HEK293 (cell line): ENCODE results near the gene SPTBN1.

Experiments used
- CTCF ChIA-PET: fragments of 350-600 bp; formaldehyde crosslinking; extraction: SDS; loops from one replicate; lab custom pipeline; 2021; ENCODE audit warnings: antibody characterized with exemption; lab: Yijun Ruan, JAX
- POLR2A ChIA-PET: fragments of 300-600 bp; formaldehyde crosslinking; extraction: SDS; loops from one replicate; lab custom pipeline; 2020; ENCODE audit warnings: antibody characterized with exemption, inconsistent platforms; lab: Yijun Ruan, JAX
- H3K27ac ChIP-seq: fragments of 200-500 bp; sonication (Bioruptor generic); 2 replicates; pipeline ENCODE4 v1.5.1; 2014; ENCODE audit warnings: low read depth, low read length, control low read depth, inconsistent platforms; ENCODE audit errors: extremely low read depth
- H3K36me3 ChIP-seq, 2 experiments: fragments of 200-500 bp in 1 of 2; sonication (Bioruptor generic) in 1 of 2; 1 replicate in 1 of 2; 2 replicates in 1 of 2; pipeline ENCODE4 v1.5.1; 2014 to 2017; ENCODE audit warnings: inconsistent platforms in 2 of 2, low read length in 2 of 2; ENCODE audit not compliant: control insufficient read depth in 2 of 2, insufficient read depth in 1 of 2
- H3K4me1 ChIP-seq: fragments of 200-500 bp; sonication (Bioruptor generic); 2 replicates; pipeline ENCODE4 v1.5.1; 2014; ENCODE audit warnings: mild to moderate bottlenecking, low read length, inconsistent platforms; ENCODE audit not compliant: control insufficient read depth, insufficient read depth
- H3K4me3 ChIP-seq: 2 replicates; pipeline ENCODE4 v1.5.1; 2011; ENCODE audit warnings: low read depth, mild to moderate bottlenecking, control low read depth, low read length, moderate library complexity
- H3K9me3 ChIP-seq: fragments of 200-500 bp; sonication (Bioruptor generic); 2 replicates; pipeline ENCODE4 v1.5.1; 2014; ENCODE audit warnings: low read depth, low read length, inconsistent platforms; ENCODE audit not compliant: control insufficient read depth, insufficient read depth
- KLF1 ChIP-seq: fragments of 450-650 bp; formaldehyde crosslinking; IDR thresholded peaks from 2 replicates; pipeline ENCODE4 v1.5.1; 2016; ENCODE audit warnings: missing biosample characterization, missing genetic modification characterization
- MZF1 ChIP-seq: fragments of 450-650 bp; formaldehyde crosslinking; IDR thresholded peaks from 2 replicates; pipeline ENCODE4 v1.5.1; 2017; ENCODE audit warnings: missing biosample characterization, missing genetic modification characterization, borderline replicate concordance
- RBAK ChIP-seq: fragments of 450-650 bp; formaldehyde crosslinking; IDR thresholded peaks from 2 replicates; pipeline ENCODE4 v1.5.1; 2016; ENCODE audit warnings: missing biosample characterization, missing genetic modification characterization
- TCF7L2 ChIP-seq: IDR thresholded peaks from 2 replicates; pipeline ENCODE4 v1.6.1; 2011; ENCODE audit warnings: low read depth, mild to moderate bottlenecking, inconsistent platforms, low read length, moderate library complexity, borderline replicate concordance
- ZBTB1 ChIP-seq: fragments of 450-650 bp; formaldehyde crosslinking; IDR thresholded peaks from 2 replicates; pipeline ENCODE4 v1.5.1; 2016; ENCODE audit warnings: missing biosample characterization, missing genetic modification characterization
- ZBTB48 ChIP-seq: fragments of 450-650 bp; formaldehyde crosslinking; IDR thresholded peaks from 2 replicates; pipeline ENCODE4 v1.5.1; 2016; ENCODE audit warnings: missing biosample characterization, missing genetic modification characterization
- ZNF248 ChIP-seq: fragments of 450-650 bp; formaldehyde crosslinking; IDR thresholded peaks from 2 replicates; pipeline ENCODE4 v1.5.1; 2017; ENCODE audit warnings: missing biosample characterization, missing genetic modification characterization
- ZNF518A ChIP-seq: fragments of 450-650 bp; formaldehyde crosslinking; conservative IDR thresholded peaks from 2 replicates; pipeline ENCODE4 v1.5.1; 2016; ENCODE audit warnings: low read depth, missing biosample characterization, missing genetic modification characterization
- ZNF623 ChIP-seq: fragments of 450-650 bp; formaldehyde crosslinking; IDR thresholded peaks from 2 replicates; pipeline ENCODE4 v1.5.1; 2016; ENCODE audit warnings: missing biosample characterization, missing genetic modification characterization
- ZNF624 ChIP-seq: fragments of 450-650 bp; formaldehyde crosslinking; IDR thresholded peaks from 2 replicates; pipeline ENCODE4 v1.5.1; 2017; ENCODE audit warnings: missing biosample characterization, missing genetic modification characterization
- ZNF777 ChIP-seq: fragments of 450-650 bp; formaldehyde crosslinking; IDR thresholded peaks from 2 replicates; pipeline ENCODE4 v1.5.1; 2017; ENCODE audit warnings: missing biosample characterization, missing genetic modification characterization, borderline replicate concordance
- ZSCAN30 ChIP-seq: fragments of 450-650 bp; IDR thresholded peaks from 2 replicates; pipeline ENCODE4 v1.5.1; 2018; ENCODE audit warnings: missing biosample characterization, mild to moderate bottlenecking, missing genetic modification characterization, moderate library complexity
- TF ChIP-seq, protein P1 (sequence below): fragments of 450-650 bp; formaldehyde crosslinking; IDR thresholded peaks from 2 replicates; pipeline ENCODE4 v1.5.1; 2016; ENCODE audit warnings: missing biosample characterization, missing genetic modification characterization, borderline replicate concordance
- TF ChIP-seq, protein P2 (sequence below): fragments of 450-650 bp; formaldehyde crosslinking; IDR thresholded peaks from 2 replicates; pipeline ENCODE4 v1.5.1; 2016; ENCODE audit warnings: missing biosample characterization, missing genetic modification characterization

The SPTBN1 gene

GRCh38 chr2:54677476-54678265, 221.5 kb downstream of the SPTBN1 start (continued):
- TF ChIP-seq ZNF518A (tag by site-specific recombination) (no peak), ZBTB48 (tag by site-specific recombination) (no peak)

DNA sequence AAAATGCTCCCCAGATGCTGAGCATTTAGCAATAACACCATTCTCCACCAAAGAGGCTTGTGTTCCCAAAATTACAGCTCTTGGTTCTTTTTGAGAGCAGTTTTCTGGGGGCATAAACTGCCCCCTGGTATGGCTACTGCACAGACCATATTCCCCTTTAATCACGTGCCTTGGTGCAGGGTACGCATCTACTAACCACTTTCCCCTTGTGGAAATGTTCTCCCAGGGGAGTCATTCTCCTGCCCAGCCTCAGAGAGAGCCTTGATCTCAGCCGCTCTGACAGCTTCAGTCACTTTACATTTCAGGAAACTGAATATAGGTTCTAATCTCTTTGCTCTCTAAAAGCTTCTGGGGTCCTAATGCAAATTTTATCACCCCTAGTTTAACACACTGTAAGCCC, 222.6 kb downstream of the SPTBN1 start:
- POLR2A ChIA-PET: no interaction called here
- no peaks in the 10 kb centered on the region for H3K4me1 ChIP-seq
- TF ChIP-seq MZF1 (tag by site-specific recombination): peak; percentile 59; the same call in 1 of the 2 replicates
- TF ChIP-seq TCF7L2: peak; percentile 23; the same call in 1 of the 2 replicates
- TF ChIP-seq ZNF777: no peak
- H3K36me3 ChIP-seq: no peaks in the 10 kb centered on the region
- no peak overlapping the region for H3K27ac ChIP-seq
- H3K4me3 ChIP-seq: no peak overlapping the region
- CTCF ChIA-PET: interaction anchor here (0.7 to 6.0 kb wide), 2 partner anchors 14 to 264 kb away, joined by 3 to 39 read pairs; no protein-coding TSS in a partner anchor
- H3K9me3 ChIP-seq: no peaks in the 10 kb centered on the region

DNA sequence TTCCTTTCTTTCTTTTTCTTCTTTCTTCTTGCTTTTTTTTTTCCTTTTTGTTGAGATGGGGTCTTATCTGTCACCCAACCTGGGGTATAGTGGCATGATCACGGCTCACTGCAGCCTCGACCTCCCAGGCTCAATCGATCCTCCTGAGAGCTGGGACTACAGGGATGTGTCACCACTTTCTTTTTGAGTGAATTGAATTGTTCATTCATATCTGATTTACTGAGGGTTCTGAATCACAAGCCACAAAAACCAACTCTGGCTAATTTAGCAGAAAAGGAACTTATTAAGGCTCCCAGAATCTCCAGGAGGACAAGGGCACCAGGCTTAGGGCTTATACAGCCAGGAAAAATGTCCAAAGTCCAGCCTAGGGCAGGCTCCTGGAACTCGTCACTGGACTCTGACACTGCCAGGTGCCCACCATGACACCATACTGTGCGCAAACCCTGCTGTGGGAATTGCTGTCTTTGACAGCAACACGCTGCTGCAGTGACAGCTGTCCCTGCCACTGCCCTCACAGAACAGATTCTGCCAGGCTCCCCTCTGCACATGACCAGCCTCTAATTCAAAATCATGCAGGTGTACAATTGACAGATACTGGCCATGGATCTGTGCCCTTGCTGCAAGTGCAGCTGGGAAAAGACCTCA, 224.4 kb downstream of the SPTBN1 start:
- no peaks in the 10 kb centered on the region for H3K36me3 ChIP-seq
- H3K4me1 ChIP-seq: no peaks in the 10 kb centered on the region
- CTCF ChIA-PET: interaction anchor here (0.6 to 4.3 kb wide), 6 partner anchors 11 to 1053 kb away, joined by 3 to 18 read pairs (median 5); no protein-coding TSS in a partner anchor
- TF ChIP-seq ZNF624 (tag by site-specific recombination): no peak
- TF ChIP-seq ZNF623: no peak
- no peak for TF ChIP-seq KLF1
- TF ChIP-seq ZNF248 (tag by site-specific recombination): no peak
- TF ChIP-seq, all 188 proteins: peak for 0
- Histone ChIP-seq H3K27ac (no peak overlapping the region), H3K9me3 (no peaks in the 10 kb centered on the region), H3K4me3 (no peak overlapping the region)
- POLR2A ChIA-PET: interaction anchor here (0.6 kb wide), 1 partner anchor 641 kb away, joined by 4 read pairs; no protein-coding TSS in a partner anchor

- POLR2A ChIA-PET: no interaction called here
- Histone ChIP-seq H3K4me3 (no peak overlapping the region), H3K4me1 (no peaks in the 10 kb centered on the region), H3K9me3 (no peaks in the 10 kb centered on the region), H3K27ac (no peak overlapping the region), H3K36me3 (no peaks in the 10 kb centered on the region)
- CTCF ChIA-PET: interaction anchor here (1.6 to 4.3 kb wide), 2 partner anchors 16 to 23 kb away, joined by 6 to 18 read pairs; no protein-coding TSS in a partner anchor
- TF ChIP-seq ZBTB1 (tag by site-specific recombination): no peak
- TF ChIP-seq, protein P1, sequence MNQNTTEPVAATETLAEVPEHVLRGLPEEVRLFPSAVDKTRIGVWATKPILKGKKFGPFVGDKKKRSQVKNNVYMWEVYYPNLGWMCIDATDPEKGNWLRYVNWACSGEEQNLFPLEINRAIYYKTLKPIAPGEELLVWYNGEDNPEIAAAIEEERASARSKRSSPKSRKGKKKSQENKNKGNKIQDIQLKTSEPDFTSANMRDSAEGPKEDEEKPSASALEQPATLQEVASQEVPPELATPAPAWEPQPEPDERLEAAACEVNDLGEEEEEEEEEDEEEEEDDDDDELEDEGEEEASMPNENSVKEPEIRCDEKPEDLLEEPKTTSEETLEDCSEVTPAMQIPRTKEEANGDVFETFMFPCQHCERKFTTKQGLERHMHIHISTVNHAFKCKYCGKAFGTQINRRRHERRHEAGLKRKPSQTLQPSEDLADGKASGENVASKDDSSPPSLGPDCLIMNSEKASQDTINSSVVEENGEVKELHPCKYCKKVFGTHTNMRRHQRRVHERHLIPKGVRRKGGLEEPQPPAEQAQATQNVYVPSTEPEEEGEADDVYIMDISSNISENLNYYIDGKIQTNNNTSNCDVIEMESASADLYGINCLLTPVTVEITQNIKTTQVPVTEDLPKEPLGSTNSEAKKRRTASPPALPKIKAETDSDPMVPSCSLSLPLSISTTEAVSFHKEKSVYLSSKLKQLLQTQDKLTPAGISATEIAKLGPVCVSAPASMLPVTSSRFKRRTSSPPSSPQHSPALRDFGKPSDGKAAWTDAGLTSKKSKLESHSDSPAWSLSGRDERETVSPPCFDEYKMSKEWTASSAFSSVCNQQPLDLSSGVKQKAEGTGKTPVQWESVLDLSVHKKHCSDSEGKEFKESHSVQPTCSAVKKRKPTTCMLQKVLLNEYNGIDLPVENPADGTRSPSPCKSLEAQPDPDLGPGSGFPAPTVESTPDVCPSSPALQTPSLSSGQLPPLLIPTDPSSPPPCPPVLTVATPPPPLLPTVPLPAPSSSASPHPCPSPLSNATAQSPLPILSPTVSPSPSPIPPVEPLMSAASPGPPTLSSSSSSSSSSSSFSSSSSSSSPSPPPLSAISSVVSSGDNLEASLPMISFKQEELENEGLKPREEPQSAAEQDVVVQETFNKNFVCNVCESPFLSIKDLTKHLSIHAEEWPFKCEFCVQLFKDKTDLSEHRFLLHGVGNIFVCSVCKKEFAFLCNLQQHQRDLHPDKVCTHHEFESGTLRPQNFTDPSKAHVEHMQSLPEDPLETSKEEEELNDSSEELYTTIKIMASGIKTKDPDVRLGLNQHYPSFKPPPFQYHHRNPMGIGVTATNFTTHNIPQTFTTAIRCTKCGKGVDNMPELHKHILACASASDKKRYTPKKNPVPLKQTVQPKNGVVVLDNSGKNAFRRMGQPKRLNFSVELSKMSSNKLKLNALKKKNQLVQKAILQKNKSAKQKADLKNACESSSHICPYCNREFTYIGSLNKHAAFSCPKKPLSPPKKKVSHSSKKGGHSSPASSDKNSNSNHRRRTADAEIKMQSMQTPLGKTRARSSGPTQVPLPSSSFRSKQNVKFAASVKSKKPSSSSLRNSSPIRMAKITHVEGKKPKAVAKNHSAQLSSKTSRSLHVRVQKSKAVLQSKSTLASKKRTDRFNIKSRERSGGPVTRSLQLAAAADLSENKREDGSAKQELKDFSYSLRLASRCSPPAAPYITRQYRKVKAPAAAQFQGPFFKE (tag by site-specific recombination): no peak
- TF ChIP-seq ZSCAN30 (tag by site-specific recombination): no peak
- TF ChIP-seq, protein P2, sequence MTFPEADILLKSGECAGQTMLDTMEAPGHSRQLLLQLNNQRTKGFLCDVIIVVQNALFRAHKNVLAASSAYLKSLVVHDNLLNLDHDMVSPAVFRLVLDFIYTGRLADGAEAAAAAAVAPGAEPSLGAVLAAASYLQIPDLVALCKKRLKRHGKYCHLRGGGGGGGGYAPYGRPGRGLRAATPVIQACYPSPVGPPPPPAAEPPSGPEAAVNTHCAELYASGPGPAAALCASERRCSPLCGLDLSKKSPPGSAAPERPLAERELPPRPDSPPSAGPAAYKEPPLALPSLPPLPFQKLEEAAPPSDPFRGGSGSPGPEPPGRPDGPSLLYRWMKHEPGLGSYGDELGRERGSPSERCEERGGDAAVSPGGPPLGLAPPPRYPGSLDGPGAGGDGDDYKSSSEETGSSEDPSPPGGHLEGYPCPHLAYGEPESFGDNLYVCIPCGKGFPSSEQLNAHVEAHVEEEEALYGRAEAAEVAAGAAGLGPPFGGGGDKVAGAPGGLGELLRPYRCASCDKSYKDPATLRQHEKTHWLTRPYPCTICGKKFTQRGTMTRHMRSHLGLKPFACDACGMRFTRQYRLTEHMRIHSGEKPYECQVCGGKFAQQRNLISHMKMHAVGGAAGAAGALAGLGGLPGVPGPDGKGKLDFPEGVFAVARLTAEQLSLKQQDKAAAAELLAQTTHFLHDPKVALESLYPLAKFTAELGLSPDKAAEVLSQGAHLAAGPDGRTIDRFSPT (tag by site-specific recombination): no peak
- no peak for TF ChIP-seq RBAK
Observed at GRCh38 chr2:54681416-54681815, 225.3 kb downstream of the SPTBN1 start.
